H9 (cell line): Measurements from ENCODE around the gene ADAM22. TPM values are rescaled to one million over a fixed set of nuclear protein-coding genes. Genes with fewer than 3 reads are reported as not detected.

Source experiments
- DNase-seq: peaks from one replicate; pipeline ENCODE4 v3.0.0-alpha.2; 2017
- H2AFZ ChIP-seq: one replicate; pipeline ENCODE4 v1.6.1; 2013; ENCODE audit warnings: mild to moderate bottlenecking, low read length, control low read depth, moderate library complexity
- H2AK5ac ChIP-seq: 2 replicates; pipeline ENCODE4 v1.6.1; 2013; ENCODE audit warnings: low read length, control low read depth, mixed read lengths; ENCODE audit not compliant: insufficient read length
- H2BK120ac ChIP-seq: one replicate; pipeline ENCODE4 v1.6.1; 2013; ENCODE audit warnings: low read depth, mild to moderate bottlenecking, low read length, control low read depth, inconsistent platforms; ENCODE audit not compliant: poor library complexity, severe bottlenecking
- H2BK12ac ChIP-seq: 2 replicates; pipeline ENCODE4 v1.6.1; 2013; ENCODE audit warnings: low read length, control low read depth, mixed read lengths, low read depth; ENCODE audit not compliant: insufficient read length
- H2BK15ac ChIP-seq: 2 replicates; pipeline ENCODE4 v1.6.1; 2013; ENCODE audit warnings: low read depth, low read length, control low read depth
- H2BK20ac ChIP-seq: one replicate; pipeline ENCODE4 v1.6.1; 2013; ENCODE audit warnings: low read depth, mild to moderate bottlenecking, low read length, control low read depth, inconsistent platforms; ENCODE audit not compliant: poor library complexity, severe bottlenecking
- H2BK5ac ChIP-seq: 2 replicates; pipeline ENCODE4 v1.6.1; 2013; ENCODE audit warnings: low read length, control low read depth, mixed read lengths; ENCODE audit not compliant: insufficient read length
- H3K14ac ChIP-seq: 2 replicates; pipeline ENCODE4 v1.6.1; 2013; ENCODE audit warnings: low read length, control low read depth; ENCODE audit not compliant: insufficient read depth
- H3K18ac ChIP-seq: 2 replicates; pipeline ENCODE4 v1.6.1; 2013; ENCODE audit warnings: low read depth, mild to moderate bottlenecking, mixed read lengths, low read length, control low read depth; ENCODE audit not compliant: insufficient read length
- H3K23ac ChIP-seq: 2 replicates; pipeline ENCODE4 v1.6.1; 2013; ENCODE audit warnings: low read length, control low read depth, mixed read lengths, low read depth; ENCODE audit not compliant: insufficient read length
- H3K23me2 ChIP-seq: 2 replicates; pipeline ENCODE4 v1.6.1; 2013; ENCODE audit warnings: low read depth, mild to moderate bottlenecking, mixed read lengths, low read length, control low read depth; ENCODE audit not compliant: insufficient read length, poor library complexity, severe bottlenecking
- H3K27ac ChIP-seq: 2 replicates; pipeline ENCODE4 v1.5.1; 2013; ENCODE audit warnings: low read length, control low read depth, mixed read lengths, low read depth; ENCODE audit not compliant: insufficient read length
- H3K27me3 ChIP-seq: 2 replicates; pipeline ENCODE4 v1.6.1; 2013; ENCODE audit warnings: low read length, control low read depth, inconsistent platforms; ENCODE audit not compliant: insufficient read depth
- H3K4ac ChIP-seq: 2 replicates; pipeline ENCODE4 v1.6.1; 2013; ENCODE audit warnings: low read depth, mild to moderate bottlenecking, control low read depth, inconsistent platforms, low read length, moderate library complexity
- H3K4me1 ChIP-seq: 2 replicates; pipeline ENCODE4 v1.6.1; 2013; ENCODE audit warnings: low read length, control low read depth, inconsistent platforms; ENCODE audit not compliant: insufficient read depth
- H3K4me2 ChIP-seq: 2 replicates; pipeline ENCODE4 v1.6.1; 2013; ENCODE audit warnings: low read length, control low read depth, mixed read lengths; ENCODE audit not compliant: insufficient read length, insufficient read depth
- H3K56ac ChIP-seq: 2 replicates; pipeline ENCODE4 v1.6.1; 2013; ENCODE audit warnings: low read depth, mild to moderate bottlenecking, mixed read lengths, low read length, control low read depth; ENCODE audit not compliant: insufficient read length
- H3K79me1 ChIP-seq: 2 replicates; pipeline ENCODE4 v1.6.1; 2013; ENCODE audit warnings: low read depth, mild to moderate bottlenecking, moderate library complexity, low read length, control low read depth, inconsistent platforms; ENCODE audit not compliant: insufficient read depth, poor library complexity, severe bottlenecking
- H3K79me2 ChIP-seq: 2 replicates; pipeline ENCODE4 v1.6.1; 2013; ENCODE audit warnings: low read length, control low read depth, inconsistent platforms; ENCODE audit not compliant: insufficient read depth
- H3K9ac ChIP-seq: 2 replicates; pipeline ENCODE4 v1.6.1; 2013; ENCODE audit warnings: low read length, control low read depth, mixed read lengths; ENCODE audit not compliant: insufficient read length; ENCODE audit errors: extremely low read depth
- H3K9me3 ChIP-seq: one replicate; pipeline ENCODE4 v1.6.1; 2013; ENCODE audit warnings: low read depth, low read length, inconsistent platforms; ENCODE audit not compliant: control insufficient read depth
- H3T11ph ChIP-seq: one replicate; pipeline ENCODE4 v1.6.1; 2013; ENCODE audit warnings: mild to moderate bottlenecking, low read length, control low read depth, inconsistent platforms
- H4K20me1 ChIP-seq: one replicate; pipeline ENCODE4 v1.6.1; 2013; ENCODE audit not compliant: control insufficient read depth, insufficient read length, insufficient read depth
- H4K5ac ChIP-seq: 2 replicates; pipeline ENCODE4 v1.6.1; 2013; ENCODE audit warnings: low read depth, mild to moderate bottlenecking, mixed read lengths, low read length, control low read depth; ENCODE audit not compliant: insufficient read length
- H4K8ac ChIP-seq: replicated peaks from 2 replicates; pipeline ENCODE4 v1.6.1; 2013; ENCODE audit warnings: low read length, control low read depth, mixed read lengths, low read depth; ENCODE audit not compliant: insufficient read length
- H4K91ac ChIP-seq: 2 replicates; pipeline ENCODE4 v1.6.1; 2013; ENCODE audit warnings: low read depth, mild to moderate bottlenecking, moderate library complexity, mixed read lengths, low read length, control low read depth; ENCODE audit not compliant: insufficient read length
- H3K27ac Mint-ChIP-seq, 3 experiments: 2 replicates in 2 of 3; 3 replicates in 1 of 3; pipeline ENCODE4 v1.8.0; 2020 to 2021; ENCODE audit warnings: mixed read lengths in 3 of 3, mild to moderate bottlenecking in 1 of 3, moderate library complexity in 1 of 3
- H3K27me3 Mint-ChIP-seq: 2 replicates; pipeline ENCODE4 v1.8.0; 2021; ENCODE audit warnings: low read depth, mild to moderate bottlenecking, moderate library complexity, mixed read lengths
- H3K36me3 Mint-ChIP-seq, 3 experiments: 2 replicates in 2 of 3; 3 replicates in 1 of 3; pipeline ENCODE4 v1.8.0; 2020 to 2021; ENCODE audit warnings: low read depth in 3 of 3, mixed read lengths in 3 of 3; ENCODE audit not compliant: insufficient read depth in 1 of 3
- H3K4me1 Mint-ChIP-seq, 2 experiments: 2 replicates each; pipeline ENCODE4 v1.8.0; 2020; ENCODE audit warnings: mixed read lengths in 2 of 2
- H3K4me3 Mint-ChIP-seq, 2 experiments: 2 replicates in 1 of 2; 3 replicates in 1 of 2; pipeline ENCODE4 v1.8.0; 2020 to 2021; ENCODE audit warnings: mild to moderate bottlenecking in 2 of 2, mixed read lengths in 2 of 2, moderate library complexity in 1 of 2
- H3K9me3 Mint-ChIP-seq, 2 experiments: 2 replicates in 1 of 2; 3 replicates in 1 of 2; pipeline ENCODE4 v1.8.0; 2020; ENCODE audit warnings: mild to moderate bottlenecking in 2 of 2, mixed read lengths in 2 of 2, moderate library complexity in 1 of 2
- CTCF ChIP-seq: fragments of 200-600 bp; sonication (generic); conservative IDR thresholded peaks from 3 replicates; pipeline ENCODE4 v1.8.0; 2021; ENCODE audit warnings: antibody characterized with exemption, mild to moderate bottlenecking
- WGBS: extraction: QIAGEN DNeasy Blood & Tissue Kit; methylation state at CpG from one replicate; pipeline ENCODE4 v1.1.7; 2013; ENCODE audit warnings: missing lambda C conversion rate, low lambda C conversion rate, mixed read lengths; ENCODE audit not compliant: insufficient read length; ENCODE audit errors: extremely low coverage; 5-methylcytosine and 5-hydroxymethylcytosine counted together
- long read RNA-seq: library from polyadenylated mRNA; unstranded; transcript quantifications from one replicate; pipeline ENCODE4 v2.0.0, GENCODE V29; 2020
- total RNA-seq: library from RNA; stranded (reverse); gene quantifications from 2 replicates; pipeline ENCODE4 v1.2.1, GENCODE V29; 2021

Gene ADAM22
- total RNA-seq, result 8.6 and 8.7 TPM in 2 replicates
- long read RNA-seq, partial matches to known transcripts, result 1 of 2 reads
- long read RNA-seq, other reads (novel, unspliced or antisense), result 1 of 2 reads

- peaks cover 10% of the 10 kb centered on the region for H3K23me2 ChIP-seq
- H2BK15ac ChIP-seq, result no peak within 1 kb of the TSS
- H3K4me1 Mint-ChIP-seq, result peaks cover 8% of the 10 kb centered on the region in 2 experiments
- no peak within 1 kb of the TSS for H2BK120ac ChIP-seq
- peak within 1 kb of the TSS in 2 of 3 experiments; percentile 91 to 92; a peak in 5 of 7 replicates for H3K27ac Mint-ChIP-seq
- H3K79me1 ChIP-seq, result no peaks in the 10 kb centered on the region
- no peak for TF ChIP-seq CTCF
- no peaks in the 10 kb centered on the region for H3K27me3 ChIP-seq
- no peak within 1 kb of the TSS for H3K4ac ChIP-seq
- peak within 1 kb of the TSS; percentile 64 for H3K18ac ChIP-seq
- peak within 1 kb of the TSS; percentile 87 for H3K4me2 ChIP-seq
- peak within 1 kb of the TSS; percentile 41 for H2AFZ ChIP-seq
- peak within 1 kb of the TSS; percentile 88 for H3K14ac ChIP-seq
- H3K23ac ChIP-seq, result no peak within 1 kb of the TSS
- H3K9me3 Mint-ChIP-seq, result no peaks in the 10 kb centered on the region
- peaks cover 6 to 9% (median 9%) of the 10 kb centered on the region in 3 experiments; a peak in 4 of 7 replicates for H3K36me3 Mint-ChIP-seq
- H3K27ac ChIP-seq, result no peak within 1 kb of the TSS
- H4K5ac ChIP-seq, result no peak within 1 kb of the TSS
- peak within 1 kb of the TSS; percentile 85 to 94 for H3K4me3 Mint-ChIP-seq
- H4K8ac ChIP-seq, result no peak within 1 kb of the TSS
- H4K20me1 ChIP-seq, result no peaks in the 10 kb centered on the region
- no peaks in the 10 kb centered on the region for H3K79me2 ChIP-seq
- no CpG with 5 or more reads among the region's 70 CpGs for WGBS
- H3K4me1 ChIP-seq, result no peaks in the 10 kb centered on the region
- H3K27me3 Mint-ChIP-seq, result peaks cover 24% of the 10 kb centered on the region
- H2AK5ac ChIP-seq, result no peak within 1 kb of the TSS
- H3K9me3 ChIP-seq, result no peaks in the 10 kb centered on the region
- no peak within 1 kb of the TSS for H3K56ac ChIP-seq
- H2BK20ac ChIP-seq, result no peak within 1 kb of the TSS
- no peak within 1 kb of the TSS for H4K91ac ChIP-seq
- H2BK12ac ChIP-seq, result no peak within 1 kb of the TSS
- no peak within 1 kb of the TSS for H2BK5ac ChIP-seq
- H3K9ac ChIP-seq, result peak within 1 kb of the TSS; percentile 76
- no peak within 1 kb of the TSS for H3T11ph ChIP-seq
- DNase-seq, result peak; percentile 95
Observed at GRCh38 chr7:87933953-87934698, at the start of gene ADAM22. Gene ADAM22, plus strand, starts transcription at chr7:87934251. Its CDS starts 215 bp downstream, at chr7:87934466.
